Measurements from ENCODE around the gene RELA. TPM values are rescaled to one million over a fixed set of nuclear protein-coding genes. Genes with fewer than 3 reads are reported as not detected.
"Not testable (repeated sequence)": the region's sequence is repeated elsewhere in the genome, so short reads cannot be mapped to it uniquely, and the experiment has no call there.

Gene RELA
- total RNA-seq, 2 experiments from 2014 or later: 48.0 to 78.9 TPM

GRCh38 chr11:65706303-65706763 is 43.6 kb upstream of the RELA start:
- POLR2A ChIA-PET; CTCF ChIA-PET (ENCODE audit: unreplicated experiment); H3K9me3 ChIP-seq (ENCODE audit: low read length); H4K20me1 ChIP-seq (ENCODE audit: insufficient read depth, low read length); H3K9me2 ChIP-seq (ENCODE audit: insufficient read depth, low read length); H3K27ac ChIP-seq (ENCODE audit: low read depth, low read length, poor library complexity, severe bottlenecking); H3K4me3 ChIP-seq (ENCODE audit: low read depth, low read length, poor library complexity, severe bottlenecking); H3K79me2 ChIP-seq (ENCODE audit: insufficient read depth, low read depth, low read length); BruUV-seq (replicated peaks); H3K36me3 ChIP-seq (ENCODE audit: insufficient read depth, low read length): not testable (repeated sequence)
- TF ChIP-seq CTCF (conservative IDR thresholded peaks at IDR 0.05; ENCODE audit: low read length): peak; percentile 74
- Histone ChIP-seq H2AFZ (ENCODE audit: low read length) (peak overlapping the region; percentile 74; the same call in 1 of the 2 replicates), H3K4me2 (ENCODE audit: low read length) (peak overlapping the region; percentile 30; the same call in 1 of the 2 replicates), H3K4me1 (ENCODE audit: insufficient read depth, low read length, poor library complexity, severe bottlenecking) (peaks cover 16% of the 10 kb centered on the region)
- peak; percentile 82 for DNase-seq (ENCODE audit: low spot score)
- intact Hi-C loops (cut with micrococcal nuclease; ENCODE audit: unreplicated experiment): loop anchor here (1.0 to 5.0 kb wide), 2 partner anchors 79 to 112 kb away; no protein-coding TSS in a partner anchor

GRCh38 chr11:65703846-65704245 is 41.1 kb upstream of the RELA start:
- no TSS peak for BruUV-seq (replicated peaks)
- CTCF ChIA-PET (ENCODE audit: unreplicated experiment): no interaction called here
- POLR2A ChIA-PET: no interaction called here

GRCh38 chr11:65701686-65702085 is 39.0 kb upstream of the RELA start:
- Histone ChIP-seq H3K4me2 (ENCODE audit: low read length) (no peak overlapping the region), H4K20me1 (ENCODE audit: insufficient read depth, low read length) (no peaks in the 10 kb centered on the region), H3K27ac (ENCODE audit: low read depth, low read length, poor library complexity, severe bottlenecking) (no peak overlapping the region), H2AFZ (ENCODE audit: low read length) (no peak overlapping the region), H3K9me3 (ENCODE audit: low read length) (no peaks in the 10 kb centered on the region), H3K36me3 (ENCODE audit: insufficient read depth, low read length) (no peaks in the 10 kb centered on the region), H3K4me1 (ENCODE audit: insufficient read depth, low read length, poor library complexity, severe bottlenecking) (peaks cover 4% of the 10 kb centered on the region), H3K4me3 (ENCODE audit: low read depth, low read length, poor library complexity, severe bottlenecking) (no peak overlapping the region), H3K9me2 (ENCODE audit: insufficient read depth, low read length) (no peaks in the 10 kb centered on the region), H3K79me2 (ENCODE audit: insufficient read depth, low read depth, low read length) (no peaks in the 10 kb centered on the region)
- ChIA-PET CTCF (ENCODE audit: unreplicated experiment) (no interaction called here), POLR2A (no interaction called here)
- intact Hi-C loops (cut with micrococcal nuclease; ENCODE audit: unreplicated experiment): no loop called here
- BruUV-seq (replicated peaks): no TSS peak
- TF ChIP-seq CTCF (conservative IDR thresholded peaks at IDR 0.05; ENCODE audit: low read length): no peak
- TF ChIP-seq EZH2phosphoT487 (IDR thresholded peaks at IDR 0.05; ENCODE audit: borderline replicate concordance, low read depth, low read length): no peak
- no peak for DNase-seq (ENCODE audit: low spot score)

More at GRCh38 chr11:65703846-65704245, 41.1 kb upstream of the RELA start:
- no peak overlapping the region for H3K4me3 ChIP-seq (ENCODE audit: low read depth, low read length, poor library complexity, severe bottlenecking)
- DNase-seq (ENCODE audit: low spot score): no peak
- no peak overlapping the region for H3K4me2 ChIP-seq (ENCODE audit: low read length)
- no peaks in the 10 kb centered on the region for H4K20me1 ChIP-seq (ENCODE audit: insufficient read depth, low read length)
- no peaks in the 10 kb centered on the region for H3K9me2 ChIP-seq (ENCODE audit: insufficient read depth, low read length)
- H3K79me2 ChIP-seq (ENCODE audit: insufficient read depth, low read depth, low read length): no peaks in the 10 kb centered on the region
- no peak overlapping the region for H3K27ac ChIP-seq (ENCODE audit: low read depth, low read length, poor library complexity, severe bottlenecking)
- H3K9me3 ChIP-seq (ENCODE audit: low read length): no peaks in the 10 kb centered on the region
- H3K36me3 ChIP-seq (ENCODE audit: insufficient read depth, low read length): no peaks in the 10 kb centered on the region
- peaks cover 6% of the 10 kb centered on the region for H3K4me1 ChIP-seq (ENCODE audit: insufficient read depth, low read length, poor library complexity, severe bottlenecking)
- intact Hi-C loops (cut with micrococcal nuclease; ENCODE audit: unreplicated experiment): no loop called here
- no peak overlapping the region for H2AFZ ChIP-seq (ENCODE audit: low read length)
- TF ChIP-seq CTCF (conservative IDR thresholded peaks at IDR 0.05; ENCODE audit: low read length) (no peak), EZH2phosphoT487 (IDR thresholded peaks at IDR 0.05; ENCODE audit: borderline replicate concordance, low read depth, low read length) (no peak)

Data from OCI-LY7 (cell line).